Tibial nerve (tissue), 4 donors: ENCODE measurements around the gene GTF3C1.

Source experiments
- CTCF ChIP-seq, 5 experiments: fragments of 200-600 bp in 3 of 5; fragments of 450-650 bp in 2 of 5; sonication (generic) in 3 of 5; IDR thresholded peaks; one replicate each; pipeline ENCODE4 v1.5.1; 2016 to 2019; ENCODE audit warnings: antibody characterized with exemption in 5 of 5, mild to moderate bottlenecking in 3 of 5, moderate library complexity in 2 of 5
- EP300 ChIP-seq, 2 donors: sonication (generic); formaldehyde crosslinking; IDR thresholded peaks; one replicate each; pipeline ENCODE4 v1.6.1; 2017; ENCODE audit warnings: antibody characterized with exemption in 2 of 2, mild to moderate bottlenecking in 1 of 2
- POLR2A ChIP-seq, 2 donors: fragments of 450-650 bp; IDR thresholded peaks; one replicate each; pipeline ENCODE4 v1.6.1; 2017; ENCODE audit warnings: antibody characterized with exemption in 2 of 2, mild to moderate bottlenecking in 2 of 2, moderate library complexity in 2 of 2

GRCh38 chr16:27529962-27530361 lies 19.8 kb downstream of the GTF3C1 start:
- TF ChIP-seq CTCF (IDR thresholded peaks at IDR 0.05) (no peak), POLR2A (IDR thresholded peaks at IDR 0.05) (no peak), EP300 (IDR thresholded peaks at IDR 0.05) (no peak)
